Neural progenitor cell (in vitro differentiated cells): ENCODE results near the gene TSHZ2. TPM values are rescaled to one million over a fixed set of nuclear protein-coding genes. Genes with fewer than 3 reads are reported as not detected.
"Not testable (repeated sequence)": the region's sequence is repeated elsewhere in the genome, so short reads cannot be mapped to it uniquely, and the experiment has no call there.

Experiments used
- DNase-seq: peaks from one replicate; pipeline ENCODE4 v3.0.0-alpha.2; 2016; ENCODE audit warnings: low spot score
- H2AFZ ChIP-seq: fragments of 200-600 bp; sonication (generic); replicated peaks from 2 replicates; pipeline ENCODE4 v1.6.1; 2016; ENCODE audit warnings: antibody characterized with exemption
- H3F3A ChIP-seq: fragments of 200-600 bp; sonication (generic); 2 replicates; pipeline ENCODE4 v1.6.1; 2016; ENCODE audit warnings: antibody characterized with exemption, low read depth
- H3K27ac ChIP-seq: fragments of 200-600 bp; sonication (generic); 2 replicates; pipeline ENCODE4 v1.5.1; 2016; ENCODE audit warnings: mild to moderate bottlenecking
- H3K27me3 ChIP-seq: fragments of 200-600 bp; sonication (generic); 2 replicates; pipeline ENCODE4 v1.6.1; 2016; ENCODE audit warnings: mild to moderate bottlenecking, moderate library complexity
- H3K36me3 ChIP-seq: fragments of 200-600 bp; sonication (generic); 2 replicates; pipeline ENCODE4 v1.5.1; 2016
- H3K4me1 ChIP-seq: fragments of 200-600 bp; sonication (generic); 2 replicates; pipeline ENCODE4 v1.6.1; 2016; ENCODE audit warnings: mixed run types
- H3K4me2 ChIP-seq: fragments of 200-600 bp; sonication (generic); 2 replicates; pipeline ENCODE4 v1.6.1; 2016
- H3K4me3 ChIP-seq: fragments of 200-600 bp; sonication (generic); 2 replicates; pipeline ENCODE4 v1.5.1; 2016
- H3K79me2 ChIP-seq: fragments of 200-600 bp; sonication (generic); 2 replicates; pipeline ENCODE4 v1.6.1; 2016; ENCODE audit warnings: low read depth
- H3K9ac ChIP-seq: fragments of 200-600 bp; sonication (generic); 2 replicates; pipeline ENCODE4 v1.6.1; 2016
- H3K9me3 ChIP-seq: fragments of 200-600 bp; sonication (generic); 2 replicates; pipeline ENCODE4 v1.5.1; 2016; ENCODE audit warnings: low read depth
- H4K20me1 ChIP-seq: fragments of 200-600 bp; sonication (generic); 2 replicates; pipeline ENCODE4 v1.6.1; 2016; ENCODE audit warnings: low read depth
- H3K27ac Mint-ChIP-seq: 3 replicates; pipeline ENCODE4 v1.8.0; 2021; ENCODE audit warnings: mixed read lengths
- H3K27me3 Mint-ChIP-seq: 2 replicates; pipeline ENCODE4 v1.8.0; 2022; ENCODE audit warnings: low read depth, mild to moderate bottlenecking, inconsistent platforms, moderate library complexity, mixed read lengths; ENCODE audit not compliant: insufficient read depth
- H3K36me3 Mint-ChIP-seq: 3 replicates; pipeline ENCODE4 v1.8.0; 2021; ENCODE audit warnings: mixed read lengths
- H3K4me1 Mint-ChIP-seq: 3 replicates; pipeline ENCODE4 v1.8.0; 2021; ENCODE audit warnings: mixed read lengths
- H3K4me3 Mint-ChIP-seq: 3 replicates; pipeline ENCODE4 v1.8.0; 2021; ENCODE audit warnings: mild to moderate bottlenecking, moderate library complexity, mixed read lengths
- H3K9me3 Mint-ChIP-seq: 3 replicates; pipeline ENCODE4 v1.8.0; 2020; ENCODE audit warnings: mixed read lengths
- EZH2 ChIP-seq: fragments of 200-600 bp; sonication (generic); IDR thresholded peaks from 2 replicates; pipeline ENCODE4 v1.6.1; 2017; ENCODE audit warnings: antibody characterized with exemption, mild to moderate bottlenecking, moderate library complexity
- EZH2phosphoT487 ChIP-seq: fragments of 200-600 bp; sonication (generic); IDR thresholded peaks from 2 replicates; pipeline ENCODE4 v1.6.1; 2017; ENCODE audit warnings: antibody characterized with exemption
- total RNA-seq: library from RNA; depleted of rRNA; stranded (reverse); fragments of >200 nt; gene quantifications from 2 replicates; pipeline ENCODE4 v1.2.3, GENCODE V29; 2015; ENCODE audit warnings: low replicate concordance
- TF ChIP-seq, protein P1 (sequence below): fragments of 200-600 bp; sonication (generic); IDR thresholded peaks from 2 replicates; pipeline ENCODE4 v1.5.1; 2017; ENCODE audit warnings: antibody characterized with exemption, mild to moderate bottlenecking

The TSHZ2 gene
- total RNA-seq, 1 donor from 2014 or later = 1.8 TPM

DNA sequence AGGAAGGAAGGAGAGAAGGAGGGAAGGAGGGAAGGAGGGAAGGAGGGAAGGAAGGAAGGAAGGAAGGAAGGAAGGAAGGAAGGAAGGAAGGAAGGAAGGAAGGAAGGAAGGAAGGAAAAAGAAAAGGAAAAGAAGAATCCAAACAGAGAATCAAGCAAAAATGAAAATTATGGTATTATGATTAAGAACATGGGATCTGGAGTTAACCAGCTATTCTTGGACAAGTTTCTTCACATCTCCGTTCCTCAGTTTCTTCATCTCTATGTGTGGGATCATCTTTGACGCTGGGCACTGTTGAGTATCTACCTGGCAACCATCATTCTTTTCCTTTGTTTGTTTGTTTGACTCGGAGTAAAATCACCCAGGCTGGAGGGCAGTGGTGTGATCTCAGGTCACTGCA lies 549.9 kb downstream of the TSHZ2 start:
- TF ChIP-seq, protein P1, sequence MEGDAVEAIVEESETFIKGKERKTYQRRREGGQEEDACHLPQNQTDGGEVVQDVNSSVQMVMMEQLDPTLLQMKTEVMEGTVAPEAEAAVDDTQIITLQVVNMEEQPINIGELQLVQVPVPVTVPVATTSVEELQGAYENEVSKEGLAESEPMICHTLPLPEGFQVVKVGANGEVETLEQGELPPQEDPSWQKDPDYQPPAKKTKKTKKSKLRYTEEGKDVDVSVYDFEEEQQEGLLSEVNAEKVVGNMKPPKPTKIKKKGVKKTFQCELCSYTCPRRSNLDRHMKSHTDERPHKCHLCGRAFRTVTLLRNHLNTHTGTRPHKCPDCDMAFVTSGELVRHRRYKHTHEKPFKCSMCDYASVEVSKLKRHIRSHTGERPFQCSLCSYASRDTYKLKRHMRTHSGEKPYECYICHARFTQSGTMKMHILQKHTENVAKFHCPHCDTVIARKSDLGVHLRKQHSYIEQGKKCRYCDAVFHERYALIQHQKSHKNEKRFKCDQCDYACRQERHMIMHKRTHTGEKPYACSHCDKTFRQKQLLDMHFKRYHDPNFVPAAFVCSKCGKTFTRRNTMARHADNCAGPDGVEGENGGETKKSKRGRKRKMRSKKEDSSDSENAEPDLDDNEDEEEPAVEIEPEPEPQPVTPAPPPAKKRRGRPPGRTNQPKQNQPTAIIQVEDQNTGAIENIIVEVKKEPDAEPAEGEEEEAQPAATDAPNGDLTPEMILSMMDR = no peak
- TF ChIP-seq EZH2 (no peak), EZH2phosphoT487 (no peak)
- H3K27ac Mint-ChIP-seq = no peak overlapping the region

DNA sequence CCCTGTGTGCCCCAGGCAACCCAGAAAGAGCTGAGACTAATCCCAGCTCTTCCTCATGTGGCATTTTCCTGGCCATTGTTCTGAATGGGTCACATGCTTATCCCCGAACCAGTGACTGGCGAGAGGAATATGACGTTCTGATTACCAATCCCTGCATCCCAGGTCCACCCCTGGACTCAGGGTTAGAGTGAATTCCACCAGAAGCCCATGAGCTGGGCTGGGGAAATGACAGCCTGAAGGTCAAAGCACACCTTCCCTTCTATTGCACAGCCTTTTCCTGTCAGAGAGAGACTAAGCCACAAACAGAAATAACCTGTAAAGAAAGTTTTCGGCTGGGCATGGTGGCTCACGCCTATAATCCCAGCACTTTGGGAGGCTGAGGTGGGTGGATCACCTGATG lies 550.5 kb downstream of the TSHZ2 start:
- TF ChIP-seq EZH2phosphoT487 (no peak), EZH2 (no peak)
- TF ChIP-seq, protein P1 = no peak
- H3K79me2 ChIP-seq = no peaks in the 10 kb centered on the region

More for the DNA sequence above, 549.9 kb downstream of the TSHZ2 start:
- Mint-ChIP-seq H3K9me3 (no peaks in the 10 kb centered on the region), H3K4me1 (no peaks in the 10 kb centered on the region), H3K27me3 (peaks cover 3% of the 10 kb centered on the region), H3K36me3 (no peaks in the 10 kb centered on the region), H3K4me3 (no peak overlapping the region)
- H3K4me3 ChIP-seq = no peak overlapping the region
- H3K9me3 ChIP-seq = no peaks in the 10 kb centered on the region
- H3K27me3 ChIP-seq = no peaks in the 10 kb centered on the region
- no peak overlapping the region for H3K9ac ChIP-seq
- H4K20me1 ChIP-seq = no peaks in the 10 kb centered on the region
- H3K27ac ChIP-seq = no peak overlapping the region
- H3K79me2 ChIP-seq = no peaks in the 10 kb centered on the region
- no peak overlapping the region for H2AFZ ChIP-seq
- H3K36me3 ChIP-seq = no peaks in the 10 kb centered on the region
- DNase-seq = no peak
- no peaks in the 10 kb centered on the region for H3F3A ChIP-seq
- no peaks in the 10 kb centered on the region for H3K4me1 ChIP-seq
- no peak overlapping the region for H3K4me2 ChIP-seq

DNA sequence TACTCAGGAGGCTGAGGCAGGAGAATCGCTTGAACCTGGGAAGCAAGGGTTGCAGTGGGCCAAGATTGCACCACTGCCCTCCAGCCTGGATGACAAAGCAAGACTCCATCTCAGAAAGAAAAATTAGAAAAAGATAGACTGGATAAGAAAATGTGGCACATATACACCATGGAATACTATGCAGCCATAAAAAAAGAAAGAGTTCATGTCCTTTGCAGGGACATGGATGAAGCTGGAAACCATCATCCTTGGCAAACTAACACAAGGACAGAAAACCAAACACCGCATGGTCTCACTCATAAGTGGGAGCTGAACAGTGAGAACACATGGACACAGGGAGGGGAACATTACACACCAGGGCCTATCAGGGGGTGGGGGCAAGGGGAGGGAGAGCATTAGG lies 551.5 kb downstream of the TSHZ2 start:
- not testable (repeated sequence) for H3K27me3 Mint-ChIP-seq, H3K36me3 Mint-ChIP-seq, H4K20me1 ChIP-seq, H3K4me1 ChIP-seq, H2AFZ ChIP-seq, H3K9me3 ChIP-seq, H3K79me2 ChIP-seq, H3F3A ChIP-seq, H3K27me3 ChIP-seq, H3K27ac Mint-ChIP-seq, H3K4me3 ChIP-seq, H3K4me1 Mint-ChIP-seq, H3K9ac ChIP-seq, H3K9me3 Mint-ChIP-seq, H3K4me3 Mint-ChIP-seq, H3K4me2 ChIP-seq, H3K36me3 ChIP-seq, H3K27ac ChIP-seq, DNase-seq

More for the DNA sequence above, 550.5 kb downstream of the TSHZ2 start:
- H3K27me3 ChIP-seq = no peaks in the 10 kb centered on the region
- no peaks in the 10 kb centered on the region for H3K4me1 Mint-ChIP-seq
- H3K27ac Mint-ChIP-seq = peak overlapping the region; percentile 54
- no peak for DNase-seq
- no peak overlapping the region for H3K4me3 ChIP-seq
- H3K9ac ChIP-seq = no peak overlapping the region
- no peaks in the 10 kb centered on the region for H3K36me3 Mint-ChIP-seq
- no peak overlapping the region for H3K27ac ChIP-seq
- H3K4me3 Mint-ChIP-seq = no peak overlapping the region
- no peaks in the 10 kb centered on the region for H4K20me1 ChIP-seq
- no peaks in the 10 kb centered on the region for H3K9me3 Mint-ChIP-seq
- no peak overlapping the region for H2AFZ ChIP-seq
- H3K9me3 ChIP-seq = no peaks in the 10 kb centered on the region
- no peak overlapping the region for H3K4me2 ChIP-seq
- no peaks in the 10 kb centered on the region for H3F3A ChIP-seq
- no peaks in the 10 kb centered on the region for H3K4me1 ChIP-seq
- peaks cover 3% of the 10 kb centered on the region for H3K27me3 Mint-ChIP-seq
- no peaks in the 10 kb centered on the region for H3K36me3 ChIP-seq

DNA sequence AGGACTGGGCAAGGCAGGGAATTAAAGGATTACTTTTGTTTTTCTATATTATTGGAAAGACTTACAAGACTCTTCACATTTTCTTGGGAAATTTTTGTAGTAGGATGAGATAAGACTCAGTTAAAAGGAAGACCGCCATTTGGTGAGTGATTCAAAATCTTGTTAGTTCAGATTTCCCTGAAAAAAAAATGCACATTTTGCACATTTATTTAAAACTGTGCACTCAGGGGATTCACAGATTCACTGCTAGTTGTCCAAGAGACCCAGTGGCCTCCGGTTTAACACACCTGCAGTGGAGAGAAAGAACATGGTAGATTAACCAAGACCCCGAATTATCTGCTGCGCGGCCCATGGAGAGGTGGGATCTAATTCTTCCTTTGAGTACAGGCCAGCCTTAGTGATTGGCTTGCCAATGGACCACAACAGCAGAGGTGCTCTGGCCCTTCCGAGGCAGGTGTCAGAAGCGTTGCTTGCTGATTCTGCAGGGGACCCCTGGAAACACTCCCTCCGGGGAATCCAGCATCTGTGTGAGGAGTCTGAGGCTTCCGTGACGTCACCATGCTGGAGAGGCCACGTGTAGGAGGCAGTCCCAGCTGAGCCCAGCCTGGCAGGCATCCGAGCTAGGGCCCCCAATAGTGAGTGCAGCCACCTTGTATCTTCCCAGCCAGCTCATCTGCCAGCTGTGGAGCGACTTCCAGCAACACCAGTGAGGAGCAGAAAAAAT lies 552.6 kb downstream of the TSHZ2 start:
- H3K79me2 ChIP-seq = no peaks in the 10 kb centered on the region
- DNase-seq = peak; percentile 9
- no peaks in the 10 kb centered on the region for H3K27me3 ChIP-seq
- no peaks in the 10 kb centered on the region for H3F3A ChIP-seq
- H3K9me3 ChIP-seq = no peaks in the 10 kb centered on the region
- H3K4me3 ChIP-seq = no peak overlapping the region
- TF ChIP-seq EZH2 = no peak
- TF ChIP-seq, protein P1 = no peak
- no peak for TF ChIP-seq EZH2phosphoT487
- no peak overlapping the region for H3K4me2 ChIP-seq
- Mint-ChIP-seq H3K36me3 (no peaks in the 10 kb centered on the region), H3K4me1 (no peaks in the 10 kb centered on the region), H3K9me3 (no peaks in the 10 kb centered on the region), H3K27me3 (peaks cover 6% of the 10 kb centered on the region), H3K4me3 (no peak overlapping the region), H3K27ac (no peak overlapping the region)
- H3K4me1 ChIP-seq = no peaks in the 10 kb centered on the region
- no peak overlapping the region for H2AFZ ChIP-seq
- no peak overlapping the region for H3K27ac ChIP-seq
- no peaks in the 10 kb centered on the region for H4K20me1 ChIP-seq
- no peaks in the 10 kb centered on the region for H3K36me3 ChIP-seq
- no peak overlapping the region for H3K9ac ChIP-seq
